SU-DHL-6 (cell line): ENCODE results near the gene ASTN2.

Experiments
- H2AFZ ChIP-seq: fragments of 200-600 bp; sonication (generic); 2 replicates; pipeline ENCODE4 v1.6.1; 2014; ENCODE audit warnings: low read depth, mild to moderate bottlenecking, moderate library complexity, mixed read lengths, antibody characterized with exemption, low read length; ENCODE audit not compliant: severe bottlenecking
- H3F3A ChIP-seq: fragments of 200-600 bp; shearing (Covaris generic); 2 replicates; pipeline ENCODE4 v1.6.0; 2016; ENCODE audit warnings: antibody characterized with exemption, mild to moderate bottlenecking; ENCODE audit not compliant: insufficient read depth
- H3K27ac ChIP-seq: fragments of 200-600 bp; sonication (generic); 2 replicates; pipeline ENCODE4 v1.5.1; 2016; ENCODE audit warnings: low read depth, mild to moderate bottlenecking, low read length, moderate library complexity, mixed read lengths
- H3K27me3 ChIP-seq: fragments of 200-600 bp; sonication (generic), shearing (Covaris generic); 2 replicates; pipeline ENCODE4 v1.6.0; 2014; ENCODE audit warnings: mild to moderate bottlenecking, low read length
- H3K36me3 ChIP-seq: fragments of 200-600 bp; sonication (generic); 2 replicates; pipeline ENCODE4 v1.6.1; 2014; ENCODE audit warnings: mild to moderate bottlenecking, low read length, mixed read lengths
- H3K4me2 ChIP-seq: fragments of 300-600, 200-600 bp; shearing (Covaris generic), sonication (generic); 2 replicates; pipeline ENCODE4 v1.6.0; 2014; ENCODE audit warnings: low read length, low read depth, mild to moderate bottlenecking; ENCODE audit not compliant: poor library complexity, severe bottlenecking
- H3K4me3 ChIP-seq: fragments of 200-600 bp; sonication (generic); 2 replicates; pipeline ENCODE4 v1.5.1; 2014; ENCODE audit warnings: antibody characterized with exemption, low read length, mild to moderate bottlenecking, mixed read lengths; ENCODE audit not compliant: insufficient read depth, poor library complexity, severe bottlenecking
- H3K79me2 ChIP-seq: fragments of 200-600 bp; sonication (generic); 2 replicates; pipeline ENCODE4 v1.6.1; 2014; ENCODE audit warnings: mild to moderate bottlenecking, low read length, moderate library complexity; ENCODE audit not compliant: insufficient read depth
- H3K9ac ChIP-seq: fragments of 200-600 bp; sonication (generic); 2 replicates; pipeline ENCODE4 v1.7.0; 2014; ENCODE audit warnings: mild to moderate bottlenecking, low read length
- H3K9me2 ChIP-seq: fragments of 200-600 bp; sonication (generic); replicated peaks from 2 replicates; pipeline ENCODE4 v1.6.1; 2014; ENCODE audit warnings: low read length; ENCODE audit not compliant: insufficient read depth
- H3K9me3 ChIP-seq: fragments of 200-600 bp; sonication (generic); 2 replicates; pipeline ENCODE4 v1.6.1; 2014; ENCODE audit warnings: low read length, mixed read lengths; ENCODE audit not compliant: insufficient read depth
- H4K20me1 ChIP-seq: fragments of 200-600 bp; sonication (generic); 2 replicates; pipeline ENCODE4 v1.6.1; 2014; ENCODE audit warnings: low read depth, mild to moderate bottlenecking, antibody characterized with exemption, low read length, moderate library complexity, mixed read lengths
- EZH2phosphoT487 ChIP-seq: fragments of 200-600 bp; sonication (generic), shearing (Covaris generic); conservative IDR thresholded peaks from 2 replicates; pipeline ENCODE4 v1.6.1; 2018; ENCODE audit warnings: mild to moderate bottlenecking, antibody characterized with exemption, low read length, moderate library complexity, mixed read lengths
- TF ChIP-seq, protein P1 (sequence below): fragments of 200-600 bp; sonication (generic); IDR thresholded peaks from one replicate; pipeline ENCODE4 v1.5.1; 2017; ENCODE audit warnings: antibody characterized with exemption, mild to moderate bottlenecking, low read length, moderate library complexity; ENCODE audit not compliant: insufficient read depth, poor library complexity, severe bottlenecking

Gene ASTN2

DNA sequence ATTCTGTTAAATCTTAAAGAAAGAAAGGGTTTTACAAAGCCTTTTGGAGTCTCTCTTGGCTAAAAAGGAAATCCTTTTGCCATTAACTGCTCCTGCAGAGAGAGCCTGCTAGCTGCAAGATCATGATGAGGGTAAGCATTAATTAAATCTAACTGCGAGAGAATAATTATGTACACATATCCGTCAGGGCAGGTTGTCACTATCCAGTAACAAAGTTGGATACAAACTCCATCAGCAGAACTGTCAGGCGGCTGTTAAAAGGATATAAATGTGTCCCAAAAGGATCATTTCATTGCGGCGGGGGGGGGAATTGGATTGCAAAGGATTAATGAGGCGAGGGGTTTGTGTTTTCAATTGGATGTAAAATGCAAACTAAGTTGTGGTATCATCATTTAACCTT lies 289.3 kb downstream of the ASTN2 start:
- H3F3A ChIP-seq = no peaks in the 10 kb centered on the region
- no peak for TF ChIP-seq EZH2phosphoT487
- TF ChIP-seq, protein P1, sequence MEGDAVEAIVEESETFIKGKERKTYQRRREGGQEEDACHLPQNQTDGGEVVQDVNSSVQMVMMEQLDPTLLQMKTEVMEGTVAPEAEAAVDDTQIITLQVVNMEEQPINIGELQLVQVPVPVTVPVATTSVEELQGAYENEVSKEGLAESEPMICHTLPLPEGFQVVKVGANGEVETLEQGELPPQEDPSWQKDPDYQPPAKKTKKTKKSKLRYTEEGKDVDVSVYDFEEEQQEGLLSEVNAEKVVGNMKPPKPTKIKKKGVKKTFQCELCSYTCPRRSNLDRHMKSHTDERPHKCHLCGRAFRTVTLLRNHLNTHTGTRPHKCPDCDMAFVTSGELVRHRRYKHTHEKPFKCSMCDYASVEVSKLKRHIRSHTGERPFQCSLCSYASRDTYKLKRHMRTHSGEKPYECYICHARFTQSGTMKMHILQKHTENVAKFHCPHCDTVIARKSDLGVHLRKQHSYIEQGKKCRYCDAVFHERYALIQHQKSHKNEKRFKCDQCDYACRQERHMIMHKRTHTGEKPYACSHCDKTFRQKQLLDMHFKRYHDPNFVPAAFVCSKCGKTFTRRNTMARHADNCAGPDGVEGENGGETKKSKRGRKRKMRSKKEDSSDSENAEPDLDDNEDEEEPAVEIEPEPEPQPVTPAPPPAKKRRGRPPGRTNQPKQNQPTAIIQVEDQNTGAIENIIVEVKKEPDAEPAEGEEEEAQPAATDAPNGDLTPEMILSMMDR = no peak
- H3K9me2 ChIP-seq = no peaks in the 10 kb centered on the region
- H3K27me3 ChIP-seq = no peaks in the 10 kb centered on the region
- H3K4me2 ChIP-seq = no peak overlapping the region
- H3K27ac ChIP-seq = no peak overlapping the region
- no peaks in the 10 kb centered on the region for H3K9me3 ChIP-seq
- no peak overlapping the region for H3K4me3 ChIP-seq
- H4K20me1 ChIP-seq = no peaks in the 10 kb centered on the region
- H2AFZ ChIP-seq = no peak overlapping the region
- no peaks in the 10 kb centered on the region for H3K36me3 ChIP-seq
- H3K9ac ChIP-seq = no peak overlapping the region
- no peaks in the 10 kb centered on the region for H3K79me2 ChIP-seq

DNA sequence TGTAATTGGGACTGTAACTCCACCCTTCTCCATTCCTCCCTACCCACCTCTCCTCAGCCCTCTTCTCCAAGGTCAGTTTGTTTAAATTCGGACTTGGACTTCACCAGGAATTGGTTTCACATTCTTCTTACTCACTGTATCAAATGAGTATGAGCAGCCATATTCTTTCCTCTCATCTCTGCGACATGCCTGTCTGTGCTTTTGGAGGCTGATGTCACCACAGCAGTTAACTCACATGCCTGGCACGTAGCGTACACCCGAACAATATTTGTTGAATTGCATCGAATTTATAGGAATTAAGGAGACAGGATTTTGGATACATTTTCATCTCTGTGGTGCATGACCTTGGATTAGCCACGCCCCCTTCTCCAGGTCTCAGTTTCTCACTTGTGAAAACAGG lies 291.1 kb downstream of the ASTN2 start:
- Histone ChIP-seq H3K27ac (no peak overlapping the region), H3K79me2 (no peaks in the 10 kb centered on the region), H3K4me3 (no peak overlapping the region), H3K9ac (no peak overlapping the region), H3K9me3 (no peaks in the 10 kb centered on the region), H3K4me2 (no peak overlapping the region), H3K9me2 (no peaks in the 10 kb centered on the region), H3K36me3 (no peaks in the 10 kb centered on the region), H4K20me1 (no peaks in the 10 kb centered on the region), H2AFZ (no peak overlapping the region), H3F3A (no peaks in the 10 kb centered on the region), H3K27me3 (no peaks in the 10 kb centered on the region)
- TF ChIP-seq, protein P1 = no peak
- TF ChIP-seq EZH2phosphoT487 = no peak

DNA sequence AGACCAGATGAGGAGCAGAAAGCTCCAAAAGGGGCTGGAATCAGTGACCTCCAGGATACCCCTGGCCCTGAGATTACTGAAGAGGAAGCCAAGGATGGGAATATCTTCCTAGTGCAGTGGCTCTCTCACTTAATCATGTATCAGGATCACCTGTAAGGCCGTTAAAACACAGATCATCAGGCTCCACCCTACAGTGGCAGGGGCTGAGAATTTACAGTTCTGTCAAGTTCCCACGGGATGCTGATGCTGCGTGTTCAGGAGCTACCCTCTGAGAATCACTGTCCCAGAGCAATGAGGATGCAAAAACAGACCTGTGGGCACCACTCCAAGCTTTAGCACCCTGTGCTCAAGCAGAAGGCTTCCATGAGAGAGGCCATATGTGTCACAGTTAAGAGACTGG lies 291.9 kb downstream of the ASTN2 start:
- no peaks in the 10 kb centered on the region for H3K79me2 ChIP-seq
- no peaks in the 10 kb centered on the region for H3K27me3 ChIP-seq
- H3K9me2 ChIP-seq = no peaks in the 10 kb centered on the region
- no peak overlapping the region for H3K4me2 ChIP-seq
- H3F3A ChIP-seq = no peaks in the 10 kb centered on the region
- H3K27ac ChIP-seq = no peak overlapping the region
- H3K36me3 ChIP-seq = no peaks in the 10 kb centered on the region
- TF ChIP-seq, protein P1 = no peak
- no peak for TF ChIP-seq EZH2phosphoT487
- H4K20me1 ChIP-seq = no peaks in the 10 kb centered on the region
- no peak overlapping the region for H2AFZ ChIP-seq
- H3K4me3 ChIP-seq = no peak overlapping the region
- no peak overlapping the region for H3K9ac ChIP-seq
- H3K9me3 ChIP-seq = no peaks in the 10 kb centered on the region
